ENCODE measurements around the gene RBM8A.
"Not testable (repeated sequence)": the region's sequence is repeated elsewhere in the genome, so short reads cannot be mapped to it uniquely, and the experiment has no call there.

Gene RBM8A

GRCh38 chr1:145956361-145956760 lies 29.1 kb upstream of the RBM8A start:
- no peak for DNase-seq

GRCh38 chr1:145955436-145955835 lies 28.2 kb upstream of the RBM8A start:
- DNase-seq = no peak

GRCh38 chr1:145953861-145954260 lies 26.6 kb upstream of the RBM8A start:
- no peak for DNase-seq

GRCh38 chr1:145952903-145953302 lies 25.6 kb upstream of the RBM8A start:
- no peak for DNase-seq

- no peak for DNase-seq
Measured at GRCh38 chr1:145951526-145951925, 24.2 kb upstream of the RBM8A start.

- DNase-seq = peak; percentile 23
Measured at GRCh38 chr1:145949219-145949618, 21.9 kb upstream of the RBM8A start.

GRCh38 chr1:145947551-145947950 lies 20.3 kb upstream of the RBM8A start:
- no peak for DNase-seq

- no peak for DNase-seq
Measured at GRCh38 chr1:145946477-145946986, 19.2 kb upstream of the RBM8A start.

GRCh38 chr1:145944532-145944931 lies 17.2 kb upstream of the RBM8A start:
- DNase-seq = no peak

GRCh38 chr1:145942871-145943270 lies 15.6 kb upstream of the RBM8A start:
- DNase-seq = peak; percentile 30

- DNase-seq = no peak
Measured at GRCh38 chr1:145942405-145942804, 15.1 kb upstream of the RBM8A start.

GRCh38 chr1:145937436-145937835 lies 10.2 kb upstream of the RBM8A start:
- DNase-seq = no peak

- DNase-seq = no peak
Measured at GRCh38 chr1:145936247-145936646, 9.0 kb upstream of the RBM8A start.

- no peak for DNase-seq
Measured at GRCh38 chr1:145935708-145936107, 8.4 kb upstream of the RBM8A start.

GRCh38 chr1:145932522-145933009 lies 5.3 kb upstream of the RBM8A start:
- DNase-seq = not testable (repeated sequence)

GRCh38 chr1:145927916-145928643 lies 796 bp upstream of the RBM8A start:
- no peak for DNase-seq

- DNase-seq = no peak
Measured at GRCh38 chr1:145926686-145927062, 610 bp downstream of the RBM8A start.

GRCh38 chr1:145922266-145922665 lies 5.0 kb downstream of the RBM8A start:
- DNase-seq = no peak

GRCh38 chr1:145920297-145920696 lies 7.0 kb downstream of the RBM8A start:
- not testable (repeated sequence) for DNase-seq

GRCh38 chr1:145918992-145919939 lies 8.0 kb downstream of the RBM8A start:
- DNase-seq = no peak

- DNase-seq = peak; percentile 88
Measured at GRCh38 chr1:145918144-145918991, 8.9 kb downstream of the RBM8A start, which contains the start of gene PEX11B. TSS of gene PEX11B (minus strand) at chr1:145918717. CDS start at chr1:145918688, 29 bp downstream.

- DNase-seq = no peak
Measured at GRCh38 chr1:145917595-145917994, 9.7 kb downstream of the RBM8A start.

GRCh38 chr1:145916745-145917144 lies 10.5 kb downstream of the RBM8A start:
- DNase-seq = no peak

Measured in fibroblast of skin of right quadriceps (primary cell).